COR-L47 (cell line): ENCODE data around the gene VENTX.
"Not testable (repeated sequence)": the region's sequence is repeated elsewhere in the genome, so short reads cannot be mapped to it uniquely, and the experiment has no call there.

Experiments used
- DNase-seq: peaks from one replicate; lab custom pipeline; 2025; lab: John Stamatoyannopoulos, UW

VENTX gene

DNA sequence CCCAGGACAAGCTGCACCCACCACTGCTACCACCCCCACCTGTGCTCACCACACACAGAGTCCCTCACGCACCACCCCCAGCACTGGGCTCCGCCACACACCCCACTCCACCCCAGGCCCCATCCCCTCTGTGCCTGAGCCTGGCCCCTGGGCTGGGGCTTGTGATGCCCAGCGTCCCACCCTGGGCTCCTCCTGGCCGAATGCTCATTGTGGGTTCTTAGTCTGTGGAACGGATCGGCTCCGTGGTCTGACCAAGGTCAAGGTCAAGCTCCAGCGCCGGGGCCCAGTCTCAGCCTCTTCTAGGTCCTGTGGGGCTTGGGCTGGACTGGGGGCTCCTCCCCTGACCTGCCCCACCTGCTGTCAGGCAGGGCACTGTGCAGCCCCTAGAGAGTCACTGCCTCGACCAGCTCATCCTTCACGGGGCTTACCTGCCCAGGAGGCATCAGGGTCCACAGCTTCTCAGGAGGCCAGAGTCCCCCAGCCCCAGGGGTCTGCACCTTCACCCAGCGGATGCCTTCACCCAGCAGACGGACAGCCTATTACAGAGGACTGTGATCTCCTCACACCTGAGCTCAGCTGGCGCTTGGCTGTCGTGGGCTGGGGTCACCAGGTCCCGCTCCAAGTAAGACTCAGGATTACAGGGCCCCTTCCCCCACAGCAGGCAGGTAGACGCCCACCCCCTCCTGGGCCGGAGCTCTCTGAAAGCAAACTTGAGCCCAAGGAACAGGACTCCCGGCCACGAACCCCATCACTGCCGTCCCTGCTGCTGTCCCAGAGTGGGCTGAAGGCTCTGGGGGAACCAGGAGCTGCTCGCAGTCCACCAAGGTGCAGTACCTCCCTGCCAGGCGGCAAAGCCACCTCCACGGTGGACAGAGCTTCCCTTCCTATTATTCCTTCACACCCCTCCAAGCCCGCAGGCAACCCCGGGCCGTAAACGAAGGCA lies 22.9 kb upstream of the VENTX start:
- no peak for DNase-seq

DNA sequence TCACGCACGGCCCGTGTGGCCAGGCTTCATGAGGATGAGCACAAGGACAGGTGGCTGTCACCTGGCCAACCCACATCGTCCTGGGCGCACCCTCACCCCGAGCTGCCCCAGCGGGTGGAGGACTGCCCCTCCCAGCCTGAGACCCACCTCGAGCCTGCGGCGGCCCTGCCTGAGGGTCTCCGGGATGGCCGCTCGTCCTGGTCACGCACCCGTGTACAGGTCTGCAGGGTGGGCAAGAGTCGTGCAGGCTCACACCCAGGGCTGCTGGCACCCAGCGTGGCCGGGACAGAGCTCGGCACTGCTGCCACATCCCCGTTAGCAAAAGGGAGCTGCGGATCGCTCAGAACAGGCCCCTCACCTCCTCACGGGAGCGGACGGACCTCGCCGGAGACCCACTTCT lies 22.1 kb upstream of the VENTX start:
- no peak for DNase-seq

DNA sequence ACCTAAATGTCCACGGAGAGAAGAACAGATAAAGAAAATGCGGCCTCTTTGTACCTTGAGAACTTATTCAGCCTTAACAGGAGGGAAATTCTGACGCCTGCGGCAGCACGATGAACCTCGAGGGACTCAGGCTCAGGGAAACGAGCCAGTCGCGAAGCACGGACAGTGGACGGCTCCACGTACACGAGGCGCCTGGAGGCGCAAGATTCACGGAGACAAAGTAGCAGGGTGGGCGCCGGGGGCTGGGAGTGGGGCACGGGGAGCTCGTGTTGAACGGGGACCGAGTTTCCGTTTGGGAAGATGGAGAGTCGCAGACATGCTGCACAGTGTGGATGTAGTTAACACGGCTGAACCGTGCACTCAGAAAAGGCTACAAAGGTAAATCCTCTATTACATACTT lies 20.9 kb upstream of the VENTX start:
- no peak for DNase-seq

DNA sequence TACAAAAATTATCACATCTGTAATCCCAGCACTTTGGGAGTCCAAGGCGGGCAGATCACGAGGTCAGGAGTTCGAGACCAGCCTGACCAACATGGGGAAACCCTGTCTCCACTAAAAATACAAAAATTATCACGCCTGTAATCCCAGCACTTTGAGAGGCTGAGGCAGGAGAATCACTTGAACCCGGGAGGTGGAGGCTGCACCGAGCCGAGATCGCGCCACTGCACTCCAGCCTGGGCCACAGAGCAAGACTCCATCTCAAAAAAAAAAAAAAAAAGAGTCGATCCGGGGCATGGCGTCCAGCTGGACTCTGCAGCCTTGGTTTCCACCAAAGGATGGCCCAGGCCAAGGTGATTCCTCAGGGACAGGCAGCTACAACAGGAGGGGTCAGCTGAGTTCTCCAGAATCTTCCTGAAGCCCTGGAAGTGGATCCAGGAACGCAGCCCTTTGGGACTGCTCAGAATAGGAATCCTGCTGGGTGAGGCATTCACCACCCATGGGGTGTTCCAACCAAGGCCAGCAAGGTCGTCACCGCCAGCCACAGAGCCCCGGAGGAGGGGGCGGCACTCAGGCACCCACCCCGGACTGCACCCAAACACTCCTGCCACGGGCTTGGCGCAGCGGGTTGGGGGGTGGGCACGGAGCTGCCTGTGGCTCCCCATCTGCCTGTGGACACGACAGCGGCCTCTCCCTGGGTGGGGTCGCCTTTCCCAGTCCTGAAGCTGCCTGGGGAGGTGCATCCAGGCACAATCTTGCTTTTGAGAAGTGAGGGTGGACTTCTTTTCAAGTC lies 19.7 kb upstream of the VENTX start:
- no peak for DNase-seq

DNA sequence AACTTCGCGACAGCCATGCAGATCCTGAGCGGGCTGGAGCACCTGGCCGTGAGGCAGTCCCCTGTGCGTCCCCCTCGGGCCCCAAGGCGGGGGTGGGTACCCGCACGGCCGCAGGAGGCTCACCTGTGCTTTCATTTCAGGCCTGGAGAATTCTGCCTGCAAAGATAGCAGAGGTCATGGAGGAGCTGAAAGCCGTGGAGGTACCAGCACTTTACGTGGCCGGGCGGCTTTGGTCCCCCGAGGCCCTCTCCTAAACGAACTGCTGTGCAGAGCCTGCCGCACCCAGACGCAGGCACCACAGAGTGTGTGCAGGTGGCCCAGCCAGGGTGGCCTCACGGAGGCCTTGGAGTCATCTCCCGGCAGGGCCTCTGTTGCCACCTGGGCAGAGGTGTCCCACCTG lies 18.8 kb upstream of the VENTX start:
- no peak for DNase-seq

DNA sequence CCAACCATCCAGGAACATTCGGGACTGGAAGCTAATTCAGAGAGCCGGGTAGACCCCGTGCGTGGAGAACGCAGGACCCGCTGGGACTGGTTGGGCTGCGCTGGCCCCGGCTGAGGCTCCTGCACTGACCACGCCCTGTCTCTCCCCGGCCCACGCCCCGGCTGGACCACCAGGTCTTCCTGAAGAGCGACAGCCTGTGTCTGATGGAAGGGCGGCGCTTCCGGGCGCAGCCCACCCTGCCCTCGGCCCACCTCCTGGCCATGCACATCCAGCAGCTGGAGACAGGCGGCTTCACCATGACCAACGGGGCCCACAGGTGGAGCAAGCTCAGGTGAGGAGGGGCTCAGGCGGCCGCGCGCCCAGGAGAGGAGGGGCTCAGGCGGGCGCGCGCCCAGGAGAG lies 17.9 kb upstream of the VENTX start:
- no peak for DNase-seq

DNA sequence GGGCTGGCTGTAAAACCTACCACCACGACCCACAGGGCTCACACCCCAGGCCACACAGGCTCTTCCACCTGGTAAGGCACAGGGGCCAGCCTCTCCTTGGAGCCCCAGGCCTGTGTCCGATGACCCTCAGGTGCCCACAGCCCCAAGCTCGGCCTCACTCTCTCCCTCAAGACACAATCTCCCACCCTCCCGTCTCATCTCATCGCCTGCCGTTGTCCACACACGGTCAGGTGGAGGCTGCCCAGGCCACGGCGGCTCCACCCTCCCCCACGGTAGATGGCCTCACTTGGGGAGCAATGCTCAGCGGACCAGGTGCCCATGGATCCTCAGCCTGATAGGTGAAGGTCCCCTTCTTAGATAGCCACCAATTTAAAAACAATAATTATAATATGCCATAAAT lies 16.3 kb upstream of the VENTX start:
- DNase-seq = no peak

DNA sequence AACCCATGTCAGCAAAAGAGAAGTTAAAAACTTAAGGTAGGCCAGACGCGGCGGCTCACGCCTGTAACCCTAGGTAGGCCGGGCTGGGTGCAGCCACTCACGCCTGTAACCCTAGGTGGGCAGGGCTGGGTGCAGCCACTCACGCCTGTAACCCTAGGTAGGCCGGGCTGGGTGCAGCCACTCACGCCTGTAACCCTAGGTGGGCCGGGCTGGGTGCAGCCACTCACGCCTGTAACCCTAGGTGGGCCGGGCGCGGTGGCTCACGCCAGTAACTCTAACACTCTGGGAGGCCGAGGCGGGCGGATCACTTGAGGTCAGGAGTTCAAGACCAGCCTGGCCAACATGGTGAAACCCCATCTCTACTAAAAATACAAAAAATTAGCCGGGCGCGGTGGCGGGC lies 15.9 kb upstream of the VENTX start:
- DNase-seq = not testable (repeated sequence)

DNA sequence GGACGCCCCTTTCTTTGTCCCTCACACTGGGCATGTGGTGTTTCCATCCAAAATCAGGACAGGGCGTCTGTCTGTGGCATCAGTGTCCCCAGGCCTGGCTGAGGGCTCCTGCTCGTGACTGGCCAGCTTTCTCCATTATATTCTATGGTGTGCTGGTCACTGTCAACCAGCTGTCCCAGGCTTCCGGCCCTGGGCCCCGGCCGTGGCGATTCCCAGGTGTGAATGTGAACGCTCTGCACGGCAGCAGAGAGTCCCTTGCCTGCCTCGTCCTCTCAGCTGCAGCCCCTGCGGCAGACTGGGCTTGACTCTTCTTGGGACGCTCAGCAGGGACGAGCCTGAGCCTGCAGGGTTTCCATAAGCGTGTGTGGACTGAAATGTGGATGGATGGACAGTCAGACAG lies 13.6 kb upstream of the VENTX start:
- DNase-seq = no peak

DNA sequence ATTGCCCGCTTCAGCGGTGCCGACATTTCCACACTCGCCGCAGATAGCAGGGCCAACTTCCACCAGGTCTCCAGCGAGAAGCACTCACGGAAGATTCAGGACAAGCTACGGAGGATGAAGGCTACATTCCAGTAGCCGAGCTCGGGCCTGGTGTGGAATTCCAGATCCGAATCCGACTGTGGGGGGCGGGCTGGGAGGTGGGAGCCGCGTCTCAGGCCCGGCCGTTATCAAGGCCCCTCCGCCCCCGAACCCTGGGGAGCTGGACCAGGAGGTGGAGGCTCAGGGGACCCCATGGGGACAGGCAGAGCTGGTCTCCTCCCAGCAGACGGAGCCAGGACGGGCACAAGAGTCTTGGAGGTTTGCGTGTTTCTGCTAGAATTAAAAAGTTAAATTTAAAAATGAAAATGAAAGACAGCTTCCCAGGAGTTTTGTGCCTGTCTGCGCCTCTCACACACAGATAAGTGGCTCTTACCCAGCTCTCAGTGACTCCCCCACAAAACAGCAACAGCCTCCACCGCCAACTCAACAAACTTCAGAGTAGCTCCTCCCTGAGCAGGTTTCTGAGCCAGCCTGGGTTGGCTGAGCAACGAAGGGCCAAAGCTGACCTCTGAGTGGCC lies 12.8 kb upstream of the VENTX start:
- DNase-seq = no peak

DNA sequence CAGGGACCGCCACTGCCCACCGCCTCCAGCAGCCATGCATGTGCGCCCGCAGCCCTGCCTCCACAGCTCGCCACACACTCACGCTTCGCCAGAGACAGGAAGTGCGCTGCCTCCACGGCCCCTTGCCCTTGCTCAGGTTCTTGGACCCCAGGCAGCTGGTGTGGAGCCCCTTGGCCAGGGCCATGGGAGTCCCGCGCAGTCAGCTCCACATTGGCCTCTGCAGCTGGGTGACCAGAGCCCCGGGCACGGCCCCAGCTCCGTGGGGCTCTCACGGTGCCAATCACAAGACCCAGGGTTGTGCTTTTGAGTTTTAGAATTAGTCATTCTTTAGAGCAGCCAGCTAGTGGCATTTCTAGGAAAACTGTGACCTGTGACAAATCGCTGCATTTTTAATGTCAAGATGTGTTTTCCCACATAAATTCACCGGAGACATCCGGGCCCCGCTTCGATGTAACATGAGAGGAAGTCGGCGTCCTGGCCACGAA lies 11.9 kb upstream of the VENTX start:
- no peak for DNase-seq

DNA sequence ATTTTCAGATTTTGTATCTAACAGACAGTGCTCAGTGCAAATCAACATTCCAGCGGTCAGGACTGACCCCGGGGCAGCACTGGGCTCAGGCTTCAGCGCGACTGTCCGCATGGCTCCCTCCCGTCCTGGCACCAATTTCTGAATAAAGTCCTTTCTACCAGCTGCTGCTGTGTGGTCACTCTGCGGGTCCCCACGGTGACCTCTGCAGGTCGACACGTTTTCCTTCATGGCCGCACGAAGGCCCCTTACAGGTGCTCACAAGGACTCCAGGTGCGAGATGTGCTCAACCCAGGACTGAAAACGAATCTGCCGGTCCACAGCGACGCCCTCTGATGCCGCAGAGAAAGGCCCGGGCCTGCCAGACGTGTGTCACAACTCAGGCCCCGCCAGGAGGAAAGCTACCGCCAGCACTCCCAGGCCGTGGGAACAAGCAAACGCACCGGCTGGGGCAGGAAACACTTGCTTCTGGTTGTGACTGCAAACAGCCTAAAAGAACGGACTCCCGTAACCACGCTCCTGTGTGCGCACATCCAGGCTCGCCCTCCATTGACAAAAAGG lies 11.3 kb upstream of the VENTX start:
- no peak for DNase-seq

DNA sequence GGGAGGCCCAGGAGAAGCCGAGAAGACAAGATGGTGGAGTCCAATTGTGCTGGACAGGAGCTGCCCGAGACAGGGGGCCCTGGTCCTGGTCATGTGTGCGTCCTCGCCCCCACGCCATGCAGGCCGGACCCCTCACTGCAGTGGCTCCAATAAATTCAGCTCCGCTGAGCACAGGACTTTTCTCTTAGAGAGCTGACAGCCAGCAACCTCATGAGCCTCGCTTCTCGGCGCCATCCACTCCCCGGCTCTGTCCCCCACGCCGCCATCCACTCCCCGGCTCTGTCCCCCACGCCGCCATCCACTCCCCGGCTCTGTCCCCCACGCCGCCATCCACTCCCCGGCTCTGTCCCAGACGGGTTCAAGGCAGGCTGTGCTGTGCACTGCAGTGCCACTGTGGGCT lies 10.4 kb upstream of the VENTX start:
- no peak for DNase-seq

DNA sequence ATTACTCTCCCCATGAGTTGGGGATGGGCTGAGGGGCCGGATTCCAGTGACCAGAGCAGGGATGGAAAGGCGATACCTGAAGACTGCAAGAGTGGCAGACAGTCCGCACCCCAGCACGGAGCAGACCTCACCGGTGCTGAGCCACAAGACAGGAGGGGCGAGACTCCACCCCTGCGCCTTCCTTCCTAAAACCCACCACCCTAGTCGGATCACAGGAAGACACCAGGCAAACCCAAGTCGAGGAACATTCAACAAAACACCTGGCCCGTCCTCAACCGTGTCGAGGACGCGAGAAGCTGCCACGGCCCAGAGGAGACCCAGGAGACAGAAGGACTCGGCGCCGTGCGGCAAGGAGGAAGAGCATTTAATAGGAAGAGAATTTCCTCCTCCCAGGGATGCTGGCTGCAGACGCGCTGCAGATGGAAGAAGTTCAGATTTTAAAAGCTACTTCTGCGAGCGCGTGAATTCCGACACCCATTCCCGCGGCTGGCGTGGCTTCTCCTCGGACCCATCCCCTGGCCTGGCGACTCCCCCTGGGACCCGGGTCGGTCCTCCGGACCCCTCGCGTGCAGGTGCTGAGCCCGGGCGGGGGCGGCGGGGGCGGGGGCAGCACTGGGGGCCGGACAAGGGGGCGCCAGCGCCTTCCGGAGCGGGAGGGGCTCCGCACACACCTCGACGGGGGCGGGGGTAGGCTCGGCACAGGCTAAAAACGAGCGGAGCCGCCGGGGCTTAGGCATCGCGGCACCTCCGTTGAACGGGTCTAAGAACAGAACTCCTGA lies 8.2 kb upstream of the VENTX start:
- no peak for DNase-seq

DNA sequence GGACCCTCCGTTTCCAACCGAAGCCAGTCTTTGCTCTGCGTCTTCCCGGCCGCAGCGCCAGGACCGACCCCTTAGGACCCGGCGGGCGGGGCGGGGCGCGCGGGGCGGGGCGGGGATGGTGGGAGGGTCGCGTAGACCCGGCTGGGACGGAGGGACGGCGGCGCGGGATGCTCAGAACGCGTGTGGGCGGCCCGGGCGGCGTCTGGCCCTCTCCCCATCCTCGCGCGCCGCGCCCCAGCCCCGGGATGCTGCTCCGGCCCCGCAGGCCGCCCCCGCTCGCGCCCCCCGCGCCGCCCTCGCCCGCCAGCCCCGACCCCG lies 7.7 kb upstream of the VENTX start, which contains the start of gene UTF1:
UTF1 (plus strand) TSS at position 174 of the 318 bp plus-strand sequence; CDS start at position 246, 72 bp downstream.
- DNase-seq = no peak

DNA sequence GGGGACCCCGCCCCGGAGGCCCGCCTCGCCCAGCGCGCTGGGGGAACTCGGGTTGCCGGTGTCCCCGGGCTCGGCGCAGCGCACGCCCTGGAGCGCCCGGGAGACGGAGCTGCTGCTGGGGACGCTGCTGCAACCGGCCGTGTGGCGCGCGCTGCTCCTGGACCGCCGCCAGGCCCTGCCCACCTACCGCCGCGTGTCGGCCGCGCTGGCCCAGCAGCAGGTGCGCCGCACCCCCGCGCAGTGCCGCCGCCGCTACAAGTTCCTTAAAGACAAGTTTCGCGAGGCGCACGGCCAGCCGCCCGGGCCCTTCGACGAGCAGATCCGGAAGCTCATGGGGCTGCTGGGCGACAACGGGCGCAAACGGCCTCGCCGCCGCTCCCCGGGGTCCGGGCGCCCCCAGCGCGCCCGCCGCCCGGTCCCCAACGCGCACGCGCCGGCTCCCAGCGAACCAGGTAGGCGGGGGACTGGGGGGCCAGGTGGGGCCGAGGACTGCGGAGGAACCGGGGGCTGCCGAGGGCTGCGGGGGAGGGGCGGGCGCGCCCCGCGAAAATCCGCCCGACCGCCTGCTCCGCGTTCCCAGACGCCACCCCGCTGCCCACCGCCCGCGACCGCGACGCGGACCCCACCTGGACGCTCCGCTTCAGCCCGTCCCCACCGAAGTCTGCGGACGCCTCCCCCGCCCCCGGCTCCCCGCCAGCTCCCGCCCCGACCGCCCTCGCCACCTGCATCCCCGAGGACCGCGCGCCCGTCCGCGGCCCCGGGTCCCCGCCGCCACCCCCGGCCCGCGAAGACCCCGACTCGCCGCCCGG lies 7.1 kb upstream of the VENTX start:
- DNase-seq = no peak

DNA sequence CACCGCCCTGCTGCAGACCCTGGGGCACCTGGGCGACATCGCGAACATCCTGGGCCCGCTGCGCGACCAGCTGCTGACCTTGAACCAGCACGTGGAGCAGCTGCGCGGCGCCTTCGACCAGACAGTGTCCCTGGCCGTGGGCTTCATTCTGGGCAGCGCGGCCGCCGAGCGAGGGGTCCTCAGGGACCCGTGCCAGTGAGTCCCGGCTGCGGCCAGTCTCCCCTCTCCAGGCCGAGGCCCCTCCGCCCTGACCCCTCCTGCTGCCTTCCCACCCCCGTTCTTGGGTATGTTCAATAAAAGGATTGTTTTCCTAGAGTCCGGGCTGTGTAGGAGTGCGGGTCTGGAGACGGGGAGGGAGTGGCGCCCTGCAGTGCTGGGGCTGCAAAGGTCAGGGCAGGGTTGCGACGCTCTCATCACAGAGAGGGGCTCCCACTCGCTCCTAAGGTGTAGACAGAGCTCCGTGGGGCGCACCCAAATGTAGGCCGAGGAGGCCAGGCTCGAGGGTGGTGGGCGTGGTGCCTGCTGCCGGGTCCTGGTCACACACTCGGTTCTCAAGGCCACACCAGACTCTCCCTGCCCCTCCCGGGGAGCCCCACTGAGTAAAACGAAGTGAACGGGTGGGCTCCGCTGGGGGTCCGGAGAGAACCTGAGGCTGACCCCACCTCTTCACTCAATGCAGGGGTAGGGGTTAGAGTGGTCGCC lies 6.3 kb upstream of the VENTX start:
- no peak for DNase-seq

DNA sequence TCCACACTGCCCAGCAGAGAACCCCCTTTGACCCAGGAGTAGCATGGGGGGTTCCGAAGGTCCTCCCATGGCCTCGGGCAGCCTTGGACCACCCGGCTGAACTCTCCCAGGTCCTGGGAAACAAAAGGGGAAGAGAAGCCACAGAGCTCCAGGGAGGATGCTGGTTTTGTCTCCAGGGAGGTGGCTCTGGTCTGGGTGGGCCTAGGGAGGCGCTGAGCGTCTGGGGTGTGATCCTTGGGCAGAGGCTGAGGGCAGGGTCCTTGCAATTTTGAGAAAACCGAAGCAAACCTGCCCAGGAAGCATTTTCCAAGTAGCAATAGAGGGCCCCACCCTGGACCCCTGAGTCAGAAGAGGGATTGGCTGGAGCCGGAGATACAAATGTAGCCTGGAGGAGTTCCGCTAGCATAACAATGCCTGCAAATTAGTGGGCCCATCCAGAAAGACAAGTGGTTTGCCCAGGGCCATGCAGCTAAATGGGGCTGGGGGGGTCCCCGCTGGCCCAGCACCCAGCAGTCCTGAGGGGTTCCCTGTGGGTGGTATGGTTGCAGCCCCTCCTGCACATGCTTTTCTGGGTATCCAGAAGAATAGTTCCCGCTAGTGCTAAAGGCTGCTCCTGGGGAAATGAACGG lies 5.6 kb upstream of the VENTX start:
- no peak for DNase-seq

DNA sequence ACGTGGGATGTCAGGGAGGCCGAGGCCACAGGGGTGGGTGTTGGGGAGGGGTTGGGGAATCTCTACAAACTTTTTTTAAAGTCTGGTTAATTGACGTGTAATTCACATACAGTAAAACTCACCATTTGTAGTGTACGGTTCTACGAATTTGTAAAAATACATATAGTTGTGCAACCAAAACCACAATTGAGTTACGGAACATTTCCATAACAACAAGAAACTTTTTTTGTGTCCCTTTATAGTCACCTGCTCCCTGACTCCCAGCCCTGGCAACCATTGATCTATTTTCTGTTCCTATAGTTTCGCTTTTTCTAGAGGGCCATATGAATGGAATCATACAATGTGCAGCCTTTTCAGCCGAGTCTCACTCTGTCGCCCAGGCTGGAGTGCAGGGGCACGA lies 2.9 kb upstream of the VENTX start:
- not testable (repeated sequence) for DNase-seq
